Muscle of arm (tissue), 12 donors: ENCODE results near the gene FXYD6. TPM values are rescaled to one million over a fixed set of nuclear protein-coding genes. Genes with fewer than 3 reads are reported as not detected.

Experiments
- DNase-seq: peaks from one replicate; pipeline ENCODE4 v3.0.0-alpha.2; 2013
- polyA plus RNA-seq, 12 donors: library from polyadenylated mRNA; unstranded; fragments of 120-200 nt; gene quantifications; one replicate each; pipeline ENCODE4 v1.2.1, GENCODE V29; 2013; ENCODE audit not compliant: insufficient read length in 12 of 12

FXYD6 gene
- polyA plus RNA-seq, 12 donors = 132 to 202 (median 166) TPM; not detected in 1

DNA sequence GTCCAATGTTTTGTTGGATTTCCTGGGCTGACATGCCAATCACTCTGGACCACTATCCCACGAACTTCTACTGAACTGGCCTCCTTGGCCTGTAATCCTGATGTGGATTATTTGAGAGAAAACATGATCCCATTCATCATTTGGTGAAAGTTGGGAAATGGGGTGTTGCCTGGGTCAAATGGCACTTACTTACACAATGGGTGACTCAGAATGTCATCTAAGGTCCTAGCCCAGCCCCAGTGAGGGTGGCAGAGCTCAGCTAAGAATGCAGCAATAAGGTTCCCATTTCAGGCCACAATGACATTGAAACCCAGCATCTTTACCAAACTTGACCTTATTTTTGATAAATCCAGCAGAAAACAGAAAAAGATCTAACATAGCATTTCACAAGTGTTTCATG lies 71.4 kb downstream of the FXYD6 start:
- DNase-seq = no peak

DNA sequence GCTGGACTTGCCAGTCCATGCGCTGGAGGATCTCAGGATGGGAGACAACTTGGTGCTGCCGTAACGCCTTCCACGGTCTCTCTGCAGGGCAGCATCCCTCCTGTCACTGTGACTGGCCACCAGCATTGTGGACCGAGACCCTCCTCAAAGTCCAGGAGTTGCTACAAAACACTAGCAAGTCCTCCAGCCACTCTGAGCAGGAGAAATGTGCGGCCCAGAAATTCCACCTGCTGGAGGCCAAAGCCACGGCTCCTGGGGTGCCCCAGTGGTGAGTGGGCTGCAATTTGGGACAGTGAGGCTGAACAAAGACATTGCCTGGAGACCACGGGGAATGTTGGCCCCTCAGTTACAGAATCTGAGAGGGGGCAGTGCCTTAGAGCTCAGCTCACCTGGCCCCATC lies 72.6 kb downstream of the FXYD6 start:
- DNase-seq = no peak

DNA sequence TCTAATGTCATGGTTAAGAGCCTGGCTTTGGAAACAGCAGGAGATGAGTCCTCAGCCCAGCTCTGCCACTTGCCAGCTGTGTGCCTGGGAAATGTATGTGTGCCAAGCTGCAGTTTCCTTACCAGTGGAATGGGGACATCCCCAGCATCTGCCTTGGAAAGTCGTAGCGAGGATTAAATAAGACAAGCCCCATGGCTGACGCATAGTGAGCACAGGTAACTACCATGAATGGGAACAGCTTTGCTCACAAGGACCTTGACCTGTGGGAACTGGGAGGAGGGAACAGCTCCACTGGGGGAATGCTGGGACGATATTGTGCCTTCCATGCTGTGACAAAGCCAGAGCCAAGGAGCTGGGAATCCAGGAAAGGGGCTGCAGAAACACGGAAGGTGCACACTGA lies 76.8 kb downstream of the FXYD6 start:
- DNase-seq = no peak

GRCh38 chr11:117796872-117797529 lies 79.5 kb downstream of the FXYD6 start, which contains the start of gene DSCAML1:
Gene DSCAML1 (minus strand): TSS chr11:117797216. CDS start chr11:117797079, 137 bp downstream.
- no peak for DNase-seq

- DNase-seq = no peak
Observed at GRCh38 chr11:117796456-117796871, 80.0 kb downstream of the FXYD6 start.

- DNase-seq = no peak
Observed at GRCh38 chr11:117795638-117796455, 80.6 kb downstream of the FXYD6 start.

GRCh38 chr11:117794772-117795629 lies 81.5 kb downstream of the FXYD6 start:
- DNase-seq = no peak

DNA sequence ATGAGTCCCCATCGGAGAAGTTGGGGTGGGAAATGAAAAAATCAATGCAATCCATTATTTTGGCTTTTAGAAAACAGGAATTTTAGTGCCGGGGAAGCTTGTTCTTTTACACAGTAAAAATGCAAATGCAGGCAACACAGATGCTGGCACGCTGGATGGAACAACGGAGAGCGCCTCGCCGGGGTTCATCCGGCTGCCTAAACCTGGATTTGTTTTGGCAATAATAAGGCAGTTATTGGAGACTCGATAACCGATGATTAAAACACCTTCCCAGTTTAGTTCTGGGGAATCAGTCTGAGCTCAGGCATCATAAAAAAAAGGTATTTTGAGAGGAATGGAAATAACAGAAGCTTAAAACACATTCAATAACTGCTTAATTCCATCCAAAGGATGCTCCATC lies 82.3 kb downstream of the FXYD6 start:
- no peak for DNase-seq

DNA sequence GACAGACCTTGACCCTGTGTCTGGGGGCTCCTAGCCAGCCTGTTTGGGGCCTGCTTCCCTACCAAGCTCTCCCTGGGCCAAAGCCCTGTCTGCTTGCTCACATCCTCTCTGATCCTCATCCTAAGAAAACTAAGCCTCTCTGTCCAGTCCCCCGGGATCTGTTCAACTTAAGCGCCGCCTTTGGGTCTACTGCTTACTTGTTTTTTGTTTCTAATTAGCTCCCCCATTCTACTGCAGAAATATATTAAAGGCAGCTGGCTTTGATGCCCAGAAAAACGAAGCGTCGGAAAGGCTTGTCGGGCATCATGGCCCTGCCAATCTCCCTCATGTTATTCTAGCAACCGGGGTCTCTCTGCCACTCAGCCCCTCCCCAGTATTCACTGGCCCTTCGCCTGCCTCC lies 82.9 kb downstream of the FXYD6 start:
- DNase-seq = no peak

GRCh38 chr11:117792992-117793391 lies 83.5 kb downstream of the FXYD6 start:
- DNase-seq = no peak

GRCh38 chr11:117792241-117792640 lies 84.2 kb downstream of the FXYD6 start:
- no peak for DNase-seq

- DNase-seq = no peak
Observed at GRCh38 chr11:117790279-117790678, 86.2 kb downstream of the FXYD6 start.

DNA sequence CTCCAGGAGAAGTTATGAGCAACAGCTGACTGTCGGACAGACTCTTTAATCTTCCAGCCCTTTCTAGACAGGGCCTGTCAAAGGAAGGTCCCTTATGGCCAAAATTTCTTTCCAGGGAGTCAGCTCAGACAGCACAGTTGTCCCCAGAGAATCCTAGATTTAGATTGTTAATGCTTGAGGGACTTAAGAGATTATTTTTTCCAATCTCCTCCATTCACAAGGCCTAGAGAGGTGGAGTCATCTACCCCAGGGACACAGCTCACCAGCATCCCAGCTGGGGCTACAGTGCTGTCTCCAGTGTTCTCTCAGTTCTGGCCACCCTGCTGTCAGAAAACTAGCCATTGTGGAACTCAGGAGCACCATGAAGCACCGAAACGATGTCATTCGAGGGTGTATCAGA lies 87.2 kb downstream of the FXYD6 start:
- DNase-seq = no peak

Other genes starting within 250 kb of the FXYD6 start
- 1 to 10 TPM in 1 of 12 donors, under 1 TPM in 9, not detected in 2; 0.27 to 2.4 (median 0.68) TPM for gene DSCAML1, start 79.4 kb downstream of the FXYD6 start, polyA plus RNA-seq
- 1 to 10 TPM in 7 of 12 donors, under 1 TPM in 3, not detected in 2; 0.46 to 2.7 (median 1.5) TPM for gene FXYD2, start 51.9 kb downstream of the FXYD6 start, polyA plus RNA-seq
- 1 to 10 TPM in 2 of 12 donors, under 1 TPM in 6, not detected in 4; 0.11 to 3.6 (median 0.28) TPM for gene TMPRSS13, start 52.7 kb upstream of the FXYD6 start, polyA plus RNA-seq
- 1 to 10 TPM in 11 of 12 donors, not detected in 1; 2.6 to 9.2 (median 4.4) TPM for gene IL10RA, start 109.7 kb upstream of the FXYD6 start, polyA plus RNA-seq
- 10 to 100 TPM in 1 of 12 donors, 1 to 10 TPM in 1, under 1 TPM in 9, not detected in 1; 0.05 to 20.5 (median 0.41) TPM for gene TMPRSS4, start 200.4 kb upstream of the FXYD6 start, polyA plus RNA-seq
- under 1 TPM in 8 of 12 donors, not detected in 4; 0.11 to 0.36 (median 0.15) TPM for gene SMIM35, start 210.3 kb upstream of the FXYD6 start, polyA plus RNA-seq